ENCODE data around the gene PEA15. TPM values are rescaled to one million over a fixed set of nuclear protein-coding genes. Genes with fewer than 3 reads are reported as not detected.

The PEA15 gene
- total RNA-seq, 2 donors from 2014 or later: 33.0 to 48.3 TPM

- intact Hi-C loops (cut with DNase I): no loop called here
- no peak overlapping the region for H3K4me3 ChIP-seq
- no peak overlapping the region for H3K9ac ChIP-seq (ENCODE audit: low read depth in 2 of 2, low read length in 2 of 2)
- H3K4me1 ChIP-seq: no peaks in the 10 kb centered on the region
- no peaks in the 10 kb centered on the region for H3K9me3 ChIP-seq
- H3K36me3 ChIP-seq: peaks cover 28% of the 10 kb centered on the region
- DNase-seq: no peak
- no peaks in the 10 kb centered on the region for H3K27me3 ChIP-seq
- H3K27ac ChIP-seq: no peak overlapping the region
- no peak for TF ChIP-seq CTCF (IDR thresholded peaks at IDR 0.05)
These were observed 17.4 kb downstream of the PEA15 start for GRCh38 chr1:160222546-160222945.

- peaks cover 28% of the 10 kb centered on the region for H3K36me3 ChIP-seq
- no peak overlapping the region for H3K9ac ChIP-seq (ENCODE audit: low read depth in 2 of 2, low read length in 2 of 2)
- no peak for DNase-seq
- H3K27me3 ChIP-seq: no peaks in the 10 kb centered on the region
- H3K4me3 ChIP-seq: no peak overlapping the region
- intact Hi-C loops (cut with DNase I): no loop called here
- no peak for TF ChIP-seq CTCF (IDR thresholded peaks at IDR 0.05)
- no peak overlapping the region for H3K27ac ChIP-seq
- no peaks in the 10 kb centered on the region for H3K9me3 ChIP-seq
- H3K4me1 ChIP-seq: no peaks in the 10 kb centered on the region
These were observed 19.4 kb downstream of the PEA15 start for GRCh38 chr1:160224606-160225005.

- Histone ChIP-seq H3K27ac (no peak overlapping the region), H3K4me3 (no peak overlapping the region), H3K9me3 (no peaks in the 10 kb centered on the region), H3K36me3 (peaks cover 28% of the 10 kb centered on the region), H3K9ac (ENCODE audit: low read depth in 2 of 2, low read length in 2 of 2) (no peak overlapping the region), H3K27me3 (no peaks in the 10 kb centered on the region), H3K4me1 (no peaks in the 10 kb centered on the region)
- TF ChIP-seq CTCF (IDR thresholded peaks at IDR 0.05): no peak
- no peak for DNase-seq
- intact Hi-C loops (cut with DNase I): no loop called here
These were observed 20.2 kb downstream of the PEA15 start for GRCh38 chr1:160225345-160225744.

GRCh38 chr1:160226623-160227022 is 21.4 kb downstream of the PEA15 start:
- Histone ChIP-seq H3K9ac (ENCODE audit: low read depth in 2 of 2, low read length in 2 of 2) (no peak overlapping the region), H3K27ac (no peak overlapping the region), H3K27me3 (no peaks in the 10 kb centered on the region), H3K4me1 (no peaks in the 10 kb centered on the region), H3K4me3 (no peak overlapping the region), H3K9me3 (no peaks in the 10 kb centered on the region), H3K36me3 (peaks cover 26% of the 10 kb centered on the region)
- DNase-seq: no peak
- intact Hi-C loops (cut with DNase I): no loop called here
- no peak for TF ChIP-seq CTCF (IDR thresholded peaks at IDR 0.05)

GRCh38 chr1:160227034-160227433 is 21.9 kb downstream of the PEA15 start:
- H3K4me3 ChIP-seq: no peak overlapping the region
- H3K9me3 ChIP-seq: no peaks in the 10 kb centered on the region
- H3K36me3 ChIP-seq: peaks cover 22% of the 10 kb centered on the region
- intact Hi-C loops (cut with DNase I): no loop called here
- no peak overlapping the region for H3K9ac ChIP-seq (ENCODE audit: low read depth in 2 of 2, low read length in 2 of 2)
- no peak for DNase-seq
- no peak for TF ChIP-seq CTCF (IDR thresholded peaks at IDR 0.05)
- H3K27ac ChIP-seq: no peak overlapping the region
- H3K27me3 ChIP-seq: no peaks in the 10 kb centered on the region
- no peaks in the 10 kb centered on the region for H3K4me1 ChIP-seq

GRCh38 chr1:160227561-160227960 is 22.4 kb downstream of the PEA15 start:
- H3K27ac ChIP-seq: no peak overlapping the region
- peaks cover 17% of the 10 kb centered on the region for H3K36me3 ChIP-seq
- TF ChIP-seq CTCF (IDR thresholded peaks at IDR 0.05): no peak
- no peaks in the 10 kb centered on the region for H3K9me3 ChIP-seq
- intact Hi-C loops (cut with DNase I): no loop called here
- no peak for DNase-seq
- no peak overlapping the region for H3K4me3 ChIP-seq
- no peaks in the 10 kb centered on the region for H3K27me3 ChIP-seq
- H3K4me1 ChIP-seq: no peaks in the 10 kb centered on the region
- no peak overlapping the region for H3K9ac ChIP-seq (ENCODE audit: low read depth in 2 of 2, low read length in 2 of 2)

All from colonic mucosa (tissue), 4 donors.